Ureter (tissue), 1 donor: ENCODE data around the gene TBX20. TPM values are rescaled to one million over a fixed set of nuclear protein-coding genes. Genes with fewer than 3 reads are reported as not detected.

Experiments
- DNase-seq: peaks from one replicate; pipeline ENCODE4 v3.0.0-alpha.2; 2020; ENCODE audit warnings: low spot score
- total RNA-seq: library from RNA; stranded (reverse); gene quantifications from one replicate; pipeline ENCODE4 v1.2.4, GENCODE V29; 2023
- donor health status: DM: yes; HTN: yes; CAD: no.

Gene TBX20
- not detected for total RNA-seq

GRCh38 chr7:35253710-35254495 lies at the start of gene TBX20:
TSS of gene TBX20 (minus strand) at chr7:35254100. CDS start at chr7:35253620, 480 bp downstream.
- DNase-seq: no peak

GRCh38 chr7:35289376-35289775 lies 35.5 kb upstream of the TBX20 start:
- DNase-seq: no peak

- DNase-seq: no peak
These were observed 33.1 kb upstream of the TBX20 start for GRCh38 chr7:35286986-35287385.

GRCh38 chr7:35286422-35286821 lies 32.5 kb upstream of the TBX20 start:
- DNase-seq: no peak

- no peak for DNase-seq
These were observed 31.9 kb upstream of the TBX20 start for GRCh38 chr7:35285799-35286198.

GRCh38 chr7:35280902-35281301 lies 27.0 kb upstream of the TBX20 start:
- no peak for DNase-seq

GRCh38 chr7:35277359-35277758 lies 23.5 kb upstream of the TBX20 start:
- DNase-seq: no peak

- DNase-seq: no peak
These were observed 18.3 kb upstream of the TBX20 start for GRCh38 chr7:35272246-35272645.

GRCh38 chr7:35268953-35269352 lies 15.1 kb upstream of the TBX20 start:
- DNase-seq: no peak

GRCh38 chr7:35267411-35267810 lies 13.5 kb upstream of the TBX20 start:
- DNase-seq: no peak

- no peak for DNase-seq
These were observed 9.5 kb upstream of the TBX20 start for GRCh38 chr7:35263396-35263795.

- no peak for DNase-seq
These were observed 7.8 kb upstream of the TBX20 start for GRCh38 chr7:35261476-35262285.

GRCh38 chr7:35261041-35261440 lies 7.1 kb upstream of the TBX20 start:
- DNase-seq: no peak

GRCh38 chr7:35260246-35260645 lies 6.3 kb upstream of the TBX20 start:
- DNase-seq: no peak

GRCh38 chr7:35259523-35259908 lies 5.6 kb upstream of the TBX20 start:
- DNase-seq: no peak

GRCh38 chr7:35258868-35259522 lies 5.1 kb upstream of the TBX20 start:
- no peak for DNase-seq

- no peak for DNase-seq
These were observed 4.4 kb upstream of the TBX20 start for GRCh38 chr7:35258125-35258867.

GRCh38 chr7:35257251-35258124 lies 3.6 kb upstream of the TBX20 start:
- no peak for DNase-seq

- DNase-seq: no peak
These were observed 2.6 kb upstream of the TBX20 start for GRCh38 chr7:35256256-35257175.
